H9 (cell line): ENCODE data around the gene KLHDC7A. TPM values are rescaled to one million over a fixed set of nuclear protein-coding genes. Genes with fewer than 3 reads are reported as not detected.

Experiments
- DNase-seq: peaks from one replicate; pipeline ENCODE4 v3.0.0-alpha.2; 2017
- H2AFZ ChIP-seq: one replicate; pipeline ENCODE4 v1.6.1; 2013; ENCODE audit warnings: mild to moderate bottlenecking, low read length, control low read depth, moderate library complexity
- H2AK5ac ChIP-seq: 2 replicates; pipeline ENCODE4 v1.6.1; 2013; ENCODE audit warnings: low read length, control low read depth, mixed read lengths; ENCODE audit not compliant: insufficient read length
- H2BK120ac ChIP-seq: one replicate; pipeline ENCODE4 v1.6.1; 2013; ENCODE audit warnings: low read depth, mild to moderate bottlenecking, low read length, control low read depth, inconsistent platforms; ENCODE audit not compliant: poor library complexity, severe bottlenecking
- H2BK12ac ChIP-seq: 2 replicates; pipeline ENCODE4 v1.6.1; 2013; ENCODE audit warnings: low read length, control low read depth, mixed read lengths, low read depth; ENCODE audit not compliant: insufficient read length
- H2BK15ac ChIP-seq: 2 replicates; pipeline ENCODE4 v1.6.1; 2013; ENCODE audit warnings: low read depth, low read length, control low read depth
- H2BK20ac ChIP-seq: one replicate; pipeline ENCODE4 v1.6.1; 2013; ENCODE audit warnings: low read depth, mild to moderate bottlenecking, low read length, control low read depth, inconsistent platforms; ENCODE audit not compliant: poor library complexity, severe bottlenecking
- H2BK5ac ChIP-seq: 2 replicates; pipeline ENCODE4 v1.6.1; 2013; ENCODE audit warnings: low read length, control low read depth, mixed read lengths; ENCODE audit not compliant: insufficient read length
- H3K14ac ChIP-seq: 2 replicates; pipeline ENCODE4 v1.6.1; 2013; ENCODE audit warnings: low read length, control low read depth; ENCODE audit not compliant: insufficient read depth
- H3K18ac ChIP-seq: 2 replicates; pipeline ENCODE4 v1.6.1; 2013; ENCODE audit warnings: low read depth, mild to moderate bottlenecking, mixed read lengths, low read length, control low read depth; ENCODE audit not compliant: insufficient read length
- H3K23ac ChIP-seq: 2 replicates; pipeline ENCODE4 v1.6.1; 2013; ENCODE audit warnings: low read length, control low read depth, mixed read lengths, low read depth; ENCODE audit not compliant: insufficient read length
- H3K23me2 ChIP-seq: 2 replicates; pipeline ENCODE4 v1.6.1; 2013; ENCODE audit warnings: low read depth, mild to moderate bottlenecking, mixed read lengths, low read length, control low read depth; ENCODE audit not compliant: insufficient read length, poor library complexity, severe bottlenecking
- H3K27ac ChIP-seq: 2 replicates; pipeline ENCODE4 v1.5.1; 2013; ENCODE audit warnings: low read length, control low read depth, mixed read lengths, low read depth; ENCODE audit not compliant: insufficient read length
- H3K27me3 ChIP-seq: 2 replicates; pipeline ENCODE4 v1.6.1; 2013; ENCODE audit warnings: low read length, control low read depth, inconsistent platforms; ENCODE audit not compliant: insufficient read depth
- H3K4ac ChIP-seq: 2 replicates; pipeline ENCODE4 v1.6.1; 2013; ENCODE audit warnings: low read depth, mild to moderate bottlenecking, control low read depth, inconsistent platforms, low read length, moderate library complexity
- H3K4me1 ChIP-seq: 2 replicates; pipeline ENCODE4 v1.6.1; 2013; ENCODE audit warnings: low read length, control low read depth, inconsistent platforms; ENCODE audit not compliant: insufficient read depth
- H3K4me2 ChIP-seq: 2 replicates; pipeline ENCODE4 v1.6.1; 2013; ENCODE audit warnings: low read length, control low read depth, mixed read lengths; ENCODE audit not compliant: insufficient read length, insufficient read depth
- H3K56ac ChIP-seq: 2 replicates; pipeline ENCODE4 v1.6.1; 2013; ENCODE audit warnings: low read depth, mild to moderate bottlenecking, mixed read lengths, low read length, control low read depth; ENCODE audit not compliant: insufficient read length
- H3K79me1 ChIP-seq: 2 replicates; pipeline ENCODE4 v1.6.1; 2013; ENCODE audit warnings: low read depth, mild to moderate bottlenecking, moderate library complexity, low read length, control low read depth, inconsistent platforms; ENCODE audit not compliant: insufficient read depth, poor library complexity, severe bottlenecking
- H3K79me2 ChIP-seq: 2 replicates; pipeline ENCODE4 v1.6.1; 2013; ENCODE audit warnings: low read length, control low read depth, inconsistent platforms; ENCODE audit not compliant: insufficient read depth
- H3K9ac ChIP-seq: 2 replicates; pipeline ENCODE4 v1.6.1; 2013; ENCODE audit warnings: low read length, control low read depth, mixed read lengths; ENCODE audit not compliant: insufficient read length; ENCODE audit errors: extremely low read depth
- H3K9me3 ChIP-seq: one replicate; pipeline ENCODE4 v1.6.1; 2013; ENCODE audit warnings: low read depth, low read length, inconsistent platforms; ENCODE audit not compliant: control insufficient read depth
- H3T11ph ChIP-seq: one replicate; pipeline ENCODE4 v1.6.1; 2013; ENCODE audit warnings: mild to moderate bottlenecking, low read length, control low read depth, inconsistent platforms
- H4K20me1 ChIP-seq: one replicate; pipeline ENCODE4 v1.6.1; 2013; ENCODE audit not compliant: control insufficient read depth, insufficient read length, insufficient read depth
- H4K5ac ChIP-seq: 2 replicates; pipeline ENCODE4 v1.6.1; 2013; ENCODE audit warnings: low read depth, mild to moderate bottlenecking, mixed read lengths, low read length, control low read depth; ENCODE audit not compliant: insufficient read length
- H4K8ac ChIP-seq: replicated peaks from 2 replicates; pipeline ENCODE4 v1.6.1; 2013; ENCODE audit warnings: low read length, control low read depth, mixed read lengths, low read depth; ENCODE audit not compliant: insufficient read length
- H4K91ac ChIP-seq: 2 replicates; pipeline ENCODE4 v1.6.1; 2013; ENCODE audit warnings: low read depth, mild to moderate bottlenecking, moderate library complexity, mixed read lengths, low read length, control low read depth; ENCODE audit not compliant: insufficient read length
- H3K27ac Mint-ChIP-seq, 3 experiments: 2 replicates in 2 of 3; 3 replicates in 1 of 3; pipeline ENCODE4 v1.8.0; 2020 to 2021; ENCODE audit warnings: mixed read lengths in 3 of 3, mild to moderate bottlenecking in 1 of 3, moderate library complexity in 1 of 3
- H3K27me3 Mint-ChIP-seq: 2 replicates; pipeline ENCODE4 v1.8.0; 2021; ENCODE audit warnings: low read depth, mild to moderate bottlenecking, moderate library complexity, mixed read lengths
- H3K36me3 Mint-ChIP-seq, 3 experiments: 2 replicates in 2 of 3; 3 replicates in 1 of 3; pipeline ENCODE4 v1.8.0; 2020 to 2021; ENCODE audit warnings: low read depth in 3 of 3, mixed read lengths in 3 of 3; ENCODE audit not compliant: insufficient read depth in 1 of 3
- H3K4me1 Mint-ChIP-seq, 2 experiments: 2 replicates each; pipeline ENCODE4 v1.8.0; 2020; ENCODE audit warnings: mixed read lengths in 2 of 2
- H3K4me3 Mint-ChIP-seq, 2 experiments: 2 replicates in 1 of 2; 3 replicates in 1 of 2; pipeline ENCODE4 v1.8.0; 2020 to 2021; ENCODE audit warnings: mild to moderate bottlenecking in 2 of 2, mixed read lengths in 2 of 2, moderate library complexity in 1 of 2
- H3K9me3 Mint-ChIP-seq, 2 experiments: 2 replicates in 1 of 2; 3 replicates in 1 of 2; pipeline ENCODE4 v1.8.0; 2020; ENCODE audit warnings: mild to moderate bottlenecking in 2 of 2, mixed read lengths in 2 of 2, moderate library complexity in 1 of 2
- WGBS: extraction: QIAGEN DNeasy Blood & Tissue Kit; methylation state at CpG from one replicate; pipeline ENCODE4 v1.1.7; 2013; ENCODE audit warnings: missing lambda C conversion rate, low lambda C conversion rate, mixed read lengths; ENCODE audit not compliant: insufficient read length; ENCODE audit errors: extremely low coverage; 5-methylcytosine and 5-hydroxymethylcytosine counted together
- total RNA-seq: library from RNA; stranded (reverse); gene quantifications from 2 replicates; pipeline ENCODE4 v1.2.1, GENCODE V29; 2021
- TF ChIP-seq, protein P1 (sequence below): fragments of 200-600 bp; sonication (generic); conservative IDR thresholded peaks from 3 replicates; pipeline ENCODE4 v1.8.0; 2021; ENCODE audit warnings: antibody characterized with exemption, mild to moderate bottlenecking

The KLHDC7A gene
- total RNA-seq, 1 experiment from 2014 or later, result 11.4 TPM

DNA sequence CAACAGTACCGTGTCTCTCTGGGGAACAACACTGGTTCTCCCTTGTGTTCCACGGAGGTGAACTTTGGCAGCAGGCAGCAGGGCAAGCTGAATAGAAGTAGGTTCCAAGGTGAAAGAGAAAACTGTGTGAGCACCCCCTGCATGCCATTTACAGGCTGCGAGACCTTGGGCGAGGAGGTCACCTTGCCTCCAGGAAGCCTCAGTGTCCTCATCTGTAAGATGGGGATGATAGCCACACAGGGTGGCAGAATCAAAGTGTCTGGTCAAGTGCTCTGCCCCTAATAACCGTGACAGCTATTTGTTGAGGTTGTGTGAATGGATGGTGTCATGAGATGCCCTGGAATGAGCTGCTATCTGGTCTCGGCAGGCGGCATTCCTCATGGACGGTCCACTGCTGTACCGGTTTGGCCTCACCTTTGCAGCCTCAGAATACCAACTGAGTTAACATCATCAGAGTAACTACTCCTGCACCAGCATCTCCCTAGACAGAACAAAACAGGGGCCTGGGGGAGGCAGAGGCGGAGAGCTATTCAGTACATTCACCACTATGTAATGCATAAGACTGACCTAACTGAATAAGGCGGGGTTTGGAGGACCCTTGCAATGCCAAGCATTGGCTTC lies 7.4 kb upstream of the KLHDC7A start:
- no peaks in the 10 kb centered on the region for H3K79me1 ChIP-seq
- Mint-ChIP-seq H3K27me3 (no peaks in the 10 kb centered on the region), H3K36me3 (peaks cover 2 to 3% (median 3%) of the 10 kb centered on the region in 3 experiments; a peak in 3 of 7 replicates), H3K9me3 (no peaks in the 10 kb centered on the region; a peak in 1 of 5 replicates), H3K27ac (no peak overlapping the region; a peak in 1 of 7 replicates), H3K4me1 (peaks cover 43 to 45% of the 10 kb centered on the region in 2 experiments), H3K4me3 (no peak overlapping the region)
- H4K8ac ChIP-seq, result no peak overlapping the region
- DNase-seq, result no peak
- H2BK12ac ChIP-seq, result no peak overlapping the region
- H3K79me2 ChIP-seq, result no peaks in the 10 kb centered on the region
- H3K18ac ChIP-seq, result no peak overlapping the region
- no peak overlapping the region for H2BK15ac ChIP-seq
- no peak overlapping the region for H2BK20ac ChIP-seq
- no peak overlapping the region for H3K14ac ChIP-seq
- no peak overlapping the region for H3K23ac ChIP-seq
- no peak overlapping the region for H2AFZ ChIP-seq
- H2BK120ac ChIP-seq, result no peak overlapping the region
- no peaks in the 10 kb centered on the region for H3K23me2 ChIP-seq
- H3K9me3 ChIP-seq, result no peaks in the 10 kb centered on the region
- H2AK5ac ChIP-seq, result no peak overlapping the region
- H3K4me1 ChIP-seq, result peaks cover 2% of the 10 kb centered on the region; the same call in 1 of the 2 replicates
- no peak overlapping the region for H2BK5ac ChIP-seq
- no peak overlapping the region for H4K91ac ChIP-seq
- H3K56ac ChIP-seq, result no peak overlapping the region
- H4K20me1 ChIP-seq, result no peaks in the 10 kb centered on the region
- TF ChIP-seq, protein P1, sequence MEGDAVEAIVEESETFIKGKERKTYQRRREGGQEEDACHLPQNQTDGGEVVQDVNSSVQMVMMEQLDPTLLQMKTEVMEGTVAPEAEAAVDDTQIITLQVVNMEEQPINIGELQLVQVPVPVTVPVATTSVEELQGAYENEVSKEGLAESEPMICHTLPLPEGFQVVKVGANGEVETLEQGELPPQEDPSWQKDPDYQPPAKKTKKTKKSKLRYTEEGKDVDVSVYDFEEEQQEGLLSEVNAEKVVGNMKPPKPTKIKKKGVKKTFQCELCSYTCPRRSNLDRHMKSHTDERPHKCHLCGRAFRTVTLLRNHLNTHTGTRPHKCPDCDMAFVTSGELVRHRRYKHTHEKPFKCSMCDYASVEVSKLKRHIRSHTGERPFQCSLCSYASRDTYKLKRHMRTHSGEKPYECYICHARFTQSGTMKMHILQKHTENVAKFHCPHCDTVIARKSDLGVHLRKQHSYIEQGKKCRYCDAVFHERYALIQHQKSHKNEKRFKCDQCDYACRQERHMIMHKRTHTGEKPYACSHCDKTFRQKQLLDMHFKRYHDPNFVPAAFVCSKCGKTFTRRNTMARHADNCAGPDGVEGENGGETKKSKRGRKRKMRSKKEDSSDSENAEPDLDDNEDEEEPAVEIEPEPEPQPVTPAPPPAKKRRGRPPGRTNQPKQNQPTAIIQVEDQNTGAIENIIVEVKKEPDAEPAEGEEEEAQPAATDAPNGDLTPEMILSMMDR, result no peak
- no peak overlapping the region for H3K4ac ChIP-seq
- no peak overlapping the region for H3K27ac ChIP-seq
- no CpG with 5 or more reads among the region's 11 CpGs for WGBS
- no peak overlapping the region for H4K5ac ChIP-seq
- no peak overlapping the region for H3K9ac ChIP-seq
- no peaks in the 10 kb centered on the region; the same call in 1 of the 2 replicates for H3K27me3 ChIP-seq
- H3K4me2 ChIP-seq, result no peak overlapping the region
- no peak overlapping the region for H3T11ph ChIP-seq
